ENCODE measurements around the gene NTMT1. TPM values are rescaled to one million over a fixed set of nuclear protein-coding genes. Genes with fewer than 3 reads are reported as not detected.

Gene NTMT1
- total RNA-seq, 1 experiment from 2014 or later: 84.8 TPM

- intact Hi-C loops (cut with micrococcal nuclease): no loop called here
- ATAC-seq: no peak
Observed at GRCh38 chr9:129653823-129654553, 28.0 kb downstream of the NTMT1 start.

GRCh38 chr9:129654554-129655040 lies 28.6 kb downstream of the NTMT1 start:
- ATAC-seq: no peak
- no peak overlapping the region for H2AFZ ChIP-seq (ENCODE audit: low read depth, low read length, poor library complexity, severe bottlenecking)
- CTCF ChIA-PET: no interaction called here

More at GRCh38 chr9:129653823-129654553, 28.0 kb downstream of the NTMT1 start:
- Histone ChIP-seq H3K9me2 (ENCODE audit: insufficient read depth) (no peaks in the 10 kb centered on the region), H3K4me2 (ENCODE audit: low read length) (no peak overlapping the region), H3K27me3 (ENCODE audit: insufficient read depth, low read length) (no peaks in the 10 kb centered on the region), H3K79me2 (ENCODE audit: insufficient read depth, low read length) (no peaks in the 10 kb centered on the region), H3K4me1 (ENCODE audit: control insufficient read depth in 1 of 2, insufficient read depth in 2 of 2, low read length in 2 of 2) (peaks cover 3 to 10% of the 10 kb centered on the region in 2 experiments; a peak in 2 of 4 replicates), H3K4me3 (replicated peaks in 1 of 2; ENCODE audit: low read depth in 1 of 2, low read length in 2 of 2) (no peak overlapping the region), H3K9ac (ENCODE audit: low read length) (no peak overlapping the region), H3K27ac (ENCODE audit: low read depth, low read length) (no peak overlapping the region), H3K9me3 (ENCODE audit: control insufficient read depth in 1 of 2, insufficient read depth in 1 of 2, low read depth in 1 of 2, low read length in 2 of 2) (no peaks in the 10 kb centered on the region), H2AFZ (ENCODE audit: low read depth, low read length, poor library complexity, severe bottlenecking) (no peak overlapping the region), H4K20me1 (ENCODE audit: insufficient read depth) (no peaks in the 10 kb centered on the region), H3K36me3 (ENCODE audit: control insufficient read depth in 1 of 2, insufficient read depth in 2 of 2, low read length in 2 of 2) (no peaks in the 10 kb centered on the region)
- DNase-seq (ENCODE audit: low read depth, low spot score): no peak
- no peak for TF ChIP-seq POLR2A (IDR thresholded peaks at IDR 0.05; ENCODE audit: borderline replicate concordance, extremely low read depth, insufficient read depth, insufficient read length)
- no peak for TF ChIP-seq EZH2phosphoT487 (IDR thresholded peaks at IDR 0.05; ENCODE audit: borderline replicate concordance)
- no peak for TF ChIP-seq RAD21 (IDR thresholded peaks at IDR 0.05; ENCODE audit: low read depth)
- no TSS peak for BruUV-seq (replicated peaks)
- POLR2A ChIA-PET: no interaction called here
- CTCF ChIA-PET: no interaction called here
- RAD21 ChIA-PET (ENCODE audit: low non-redundant PET in 1 of 2, low total read pairs in 2 of 2, uncharacterized antibody in 2 of 2, unreplicated experiment in 2 of 2): no interaction called here

More at GRCh38 chr9:129654554-129655040, 28.6 kb downstream of the NTMT1 start:
- Histone ChIP-seq H3K4me1 (ENCODE audit: control insufficient read depth in 1 of 2, insufficient read depth in 2 of 2, low read length in 2 of 2) (peaks cover 3 to 10% of the 10 kb centered on the region in 2 experiments; a peak in 2 of 4 replicates), H3K27ac (ENCODE audit: low read depth, low read length) (no peak overlapping the region), H3K9ac (ENCODE audit: low read length) (no peak overlapping the region), H3K36me3 (ENCODE audit: control insufficient read depth in 1 of 2, insufficient read depth in 2 of 2, low read length in 2 of 2) (no peaks in the 10 kb centered on the region), H3K4me3 (replicated peaks in 1 of 2; ENCODE audit: low read depth in 1 of 2, low read length in 2 of 2) (no peak overlapping the region), H4K20me1 (ENCODE audit: insufficient read depth) (no peaks in the 10 kb centered on the region), H3K79me2 (ENCODE audit: insufficient read depth, low read length) (no peaks in the 10 kb centered on the region), H3K9me2 (ENCODE audit: insufficient read depth) (no peaks in the 10 kb centered on the region), H3K4me2 (ENCODE audit: low read length) (no peak overlapping the region), H3K27me3 (ENCODE audit: insufficient read depth, low read length) (no peaks in the 10 kb centered on the region), H3K9me3 (ENCODE audit: control insufficient read depth in 1 of 2, insufficient read depth in 1 of 2, low read depth in 1 of 2, low read length in 2 of 2) (no peaks in the 10 kb centered on the region)
- RAD21 ChIA-PET (ENCODE audit: low non-redundant PET in 1 of 2, low total read pairs in 2 of 2, uncharacterized antibody in 2 of 2, unreplicated experiment in 2 of 2): no interaction called here
- BruUV-seq (replicated peaks): no TSS peak
- TF ChIP-seq SP1 (IDR thresholded peaks at IDR 0.05; ENCODE audit: low read depth) (no peak), RAD21 (IDR thresholded peaks at IDR 0.05; ENCODE audit: low read depth) (no peak), ATF3 (IDR thresholded peaks at IDR 0.05) (no peak), CEBPB (IDR thresholded peaks at IDR 0.05; ENCODE audit: low read depth) (no peak), EZH2 (IDR thresholded peaks at IDR 0.05) (no peak)
- DNase-seq (ENCODE audit: low read depth, low spot score): no peak
- intact Hi-C loops (cut with micrococcal nuclease): no loop called here
- POLR2A ChIA-PET: no interaction called here

All from HCT116 (cell line).